Spleen (tissue), 7 donors: ENCODE results near the gene GNGT2.

ENCODE experiments used
- CTCF ChIP-seq, 11 experiments: fragments of 200-600 bp in 7 of 11; fragments of 450-650 bp in 4 of 11; sonication (generic) in 4 of 11; IDR thresholded peaks in 8 of 11; conservative IDR thresholded peaks in 3 of 11; 1 replicate in 7 of 11; 2 replicates in 4 of 11; pipeline versions ENCODE4 v1.4.0 to v1.8.0; 2016 to 2021; ENCODE audit warnings: antibody characterized with exemption in 11 of 11, inconsistent platforms in 4 of 11, mild to moderate bottlenecking in 1 of 11
- POLR2A ChIP-seq, 3 donors: fragments of 450-650 bp; IDR thresholded peaks; one replicate each; pipeline ENCODE4 v1.5.1; 2017; ENCODE audit warnings: antibody characterized with exemption in 3 of 3, mild to moderate bottlenecking in 1 of 3
- POLR2AphosphoS5 ChIP-seq, 3 donors: sonication (generic); formaldehyde crosslinking; IDR thresholded peaks; one replicate each; pipeline ENCODE4 v1.5.1; 2017; ENCODE audit warnings: antibody characterized with exemption in 3 of 3
- donor health status: DM: no; HTN: no; CAD: no; lungs with moderate emphysema.
- donor health status: DM: no; HTN: no; CAD: no.
- donor health status: DM: no; HTN: no; CAD: no.

GRCh38 chr17:49157784-49158183 is 52.6 kb downstream of the GNGT2 start:
- TF ChIP-seq CTCF (IDR thresholded peaks at IDR 0.05 in 8 of 11, conservative IDR thresholded peaks at IDR 0.05 in 3 of 11) (no peak), POLR2A (IDR thresholded peaks at IDR 0.05) (no peak), POLR2AphosphoS5 (IDR thresholded peaks at IDR 0.05) (no peak)
